Activated CD8-positive, alpha-beta memory T cell treated with anti-CD3 and anti-CD28 coated beads, Interleukin-2, amount 50 U/mL, for 24 hours (primary cell): Measurements from ENCODE around the gene NCBP3.

Experiments used
- DNase-seq: peaks from one replicate; pipeline ENCODE4 v3.0.0-alpha.2; 2020; ENCODE audit errors: extremely low read depth

Gene NCBP3

GRCh38 chr17:3755335-3756030, 90.6 kb downstream of the NCBP3 start:
- no peak for DNase-seq

GRCh38 chr17:3754458-3755334, 91.3 kb downstream of the NCBP3 start:
- DNase-seq = peak; percentile 41

DNA sequence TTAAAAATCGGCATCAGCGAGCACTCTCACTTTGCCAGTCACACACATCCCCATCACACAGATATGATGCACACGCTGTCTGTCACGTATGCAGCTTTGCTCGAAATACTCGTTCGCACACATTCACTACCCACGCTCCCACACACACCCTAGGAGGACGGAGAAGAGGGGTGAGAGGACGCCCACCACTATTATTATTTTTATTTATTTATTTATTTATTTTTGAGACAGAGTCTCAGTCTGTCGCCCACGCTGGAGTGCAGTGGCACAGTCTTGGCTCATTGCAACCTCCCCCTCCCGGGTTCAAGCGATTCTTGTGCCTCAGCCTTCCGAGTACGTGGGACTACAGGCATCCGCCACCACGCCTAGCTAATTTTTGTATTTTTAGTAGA, 92.0 kb downstream of the NCBP3 start:
- DNase-seq = no peak

GRCh38 chr17:3753624-3754023, 92.4 kb downstream of the NCBP3 start:
- DNase-seq = no peak
